GM21717 (cell line): ENCODE data around the gene SCART1.
"Not testable (repeated sequence)": the region's sequence is repeated elsewhere in the genome, so short reads cannot be mapped to it uniquely, and the experiment has no call there.

Experiments
- ATAC-seq: cut with Tn5 transposase; IDR thresholded peaks from one replicate; pipeline ENCODE4 v1.9.1; 2021; ENCODE audit warnings: mild to moderate bottlenecking, moderate library complexity; ENCODE audit not compliant: unreplicated experiment

Gene SCART1

GRCh38 chr10:133515471-133515870 lies 61.7 kb downstream of the SCART1 start:
- ATAC-seq = no peak

- ATAC-seq = no peak
Observed at GRCh38 chr10:133516057-133516456, 62.3 kb downstream of the SCART1 start.

- ATAC-seq = not testable (repeated sequence)
Observed at GRCh38 chr10:133518517-133518916, 64.8 kb downstream of the SCART1 start.
